HepG2 (cell line): ENCODE results near the gene TMEM253. TPM values are rescaled to one million over a fixed set of nuclear protein-coding genes. Genes with fewer than 3 reads are reported as not detected.

Source experiments
- ARNTL ChIP-seq: sonication (generic); formaldehyde crosslinking; IDR thresholded peaks from 2 replicates; pipeline ENCODE4 v1.4.0; 2020; ENCODE audit warnings: mild to moderate bottlenecking, missing genetic modification reagents
- DZIP1 ChIP-seq: sonication (generic); formaldehyde crosslinking; IDR thresholded peaks from 2 replicates; pipeline ENCODE4 v1.5.0; 2020; ENCODE audit warnings: mild to moderate bottlenecking, missing genetic modification reagents
- HDAC1 ChIP-seq: sonication (generic); formaldehyde crosslinking; IDR thresholded peaks from 2 replicates; pipeline ENCODE4 v1.5.1; 2020; ENCODE audit warnings: mild to moderate bottlenecking, missing genetic modification reagents
- HDAC6 ChIP-seq: fragments of 200-600 bp; sonication (generic); IDR thresholded peaks from 2 replicates; pipeline ENCODE4 v1.7.0; 2017; ENCODE audit warnings: mild to moderate bottlenecking, antibody characterized with exemption, low read length, low read depth
- JUN ChIP-seq: sonication (generic); formaldehyde crosslinking; IDR thresholded peaks from 2 replicates; pipeline ENCODE4 v1.4.0; 2020; ENCODE audit warnings: mild to moderate bottlenecking, missing genetic modification reagents
- KMT2A ChIP-seq: sonication (generic); formaldehyde crosslinking; IDR thresholded peaks from 2 replicates; pipeline ENCODE4 v1.4.0; 2020; ENCODE audit warnings: missing genetic modification reagents
- NAIF1 ChIP-seq: sonication (generic); formaldehyde crosslinking; IDR thresholded peaks from 2 replicates; pipeline ENCODE4 v1.5.0; 2020; ENCODE audit warnings: mild to moderate bottlenecking, missing genetic modification reagents, borderline replicate concordance
- NFE2 ChIP-seq: sonication (generic); formaldehyde crosslinking; IDR thresholded peaks from 2 replicates; pipeline ENCODE4 v1.4.0; 2020; ENCODE audit warnings: missing genetic modification reagents
- RARA ChIP-seq: IDR thresholded peaks from 2 replicates; pipeline ENCODE4 v1.6.1; 2016; ENCODE audit warnings: missing genetic modification reagents, missing compliant biosample characterization
- SNAPC2 ChIP-seq: sonication (generic); formaldehyde crosslinking; IDR thresholded peaks from 2 replicates; pipeline ENCODE4 v1.8.1; 2022; ENCODE audit warnings: mild to moderate bottlenecking, missing genetic modification reagents
- TIGD3 ChIP-seq: sonication (generic); formaldehyde crosslinking; IDR thresholded peaks from 2 replicates; pipeline ENCODE4 v1.5.1; 2020; ENCODE audit warnings: mild to moderate bottlenecking, missing genetic modification reagents, borderline replicate concordance
- TRIM22 ChIP-seq: fragments of 450-650 bp; IDR thresholded peaks from 2 replicates; pipeline ENCODE4 v1.6.1; 2017
- WIZ ChIP-seq: sonication (generic); formaldehyde crosslinking; IDR thresholded peaks from 2 replicates; pipeline ENCODE4 v1.5.1; 2020; ENCODE audit warnings: mild to moderate bottlenecking, missing genetic modification reagents
- ZMAT5 ChIP-seq: sonication (generic); formaldehyde crosslinking; IDR thresholded peaks from 2 replicates; pipeline ENCODE4 v1.5.0; 2020; ENCODE audit warnings: mild to moderate bottlenecking, low read depth, missing genetic modification reagents, borderline replicate concordance
- ZNF232 ChIP-seq: sonication (generic); formaldehyde crosslinking; IDR thresholded peaks from 2 replicates; pipeline ENCODE4 v1.4.0; 2020; ENCODE audit warnings: missing genetic modification reagents, borderline replicate concordance
- ZNF24 ChIP-seq: fragments of 450-650 bp; IDR thresholded peaks from 2 replicates; pipeline ENCODE4 v1.6.1; 2017; ENCODE audit warnings: antibody characterized with exemption, mild to moderate bottlenecking
- ZNF512B ChIP-seq: sonication (generic); formaldehyde crosslinking; IDR thresholded peaks from 2 replicates; pipeline ENCODE4 v1.5.1; 2020; ENCODE audit warnings: missing genetic modification reagents, mild to moderate bottlenecking, borderline replicate concordance
- ZNF550 ChIP-seq: sonication (generic); formaldehyde crosslinking; IDR thresholded peaks from 2 replicates; pipeline ENCODE4 v1.4.0; 2020; ENCODE audit warnings: mild to moderate bottlenecking, missing genetic modification reagents, borderline replicate concordance
- polyA plus RNA-seq, 8 experiments: library from polyadenylated mRNA; depleted of rRNA in 3 of 8; stranded (reverse) in 7 of 8; unstranded in 1 of 8; fragments of >200 nt; fragmentation: Illumina TruSeq in 4 of 8; extraction: Trizol in 4 of 8; gene quantifications; 2 replicates each; pipeline versions ENCODE4 v1.2.1 to v1.2.3, GENCODE V29; 2011 to 2016; ENCODE audit warnings: low read depth in 4 of 8, missing spikeins in 1 of 8, mixed read lengths in 1 of 8; ENCODE audit not compliant: insufficient read depth in 1 of 8
- total RNA-seq, 5 experiments: library from RNA; depleted of rRNA; stranded (reverse); fragments of >200 nt; fragmentation: Illumina TruSeq; extraction: Trizol; gene quantifications; 2 replicates each; pipeline ENCODE4 v1.2.3, GENCODE V29; 2016; ENCODE audit warnings: low read depth in 1 of 5

The TMEM253 gene
- total and polyA plus RNA-seq, 2 of the 13 experiments (the other 11 are each of a cell fraction or from before 2014, with no cell fraction given): 0.29 to 0.45 TPM

GRCh38 chr14:21055432-21056117 is 45.3 kb upstream of the TMEM253 start (continued):
- TF ChIP-seq DZIP1 (no peak), WIZ (CRISPR knock-in tag) (no peak), TIGD3 (no peak), NFE2 (CRISPR knock-in tag) (no peak), ZMAT5 (no peak), HDAC6 (no peak), ZNF550 (0 out of 2 replicates have a peak, but pooled peaks have one; percentile 73), ARNTL (peak; percentile 57; the same call in 1 of the 2 replicates), ZNF232 (CRISPR knock-in tag) (0 out of 2 replicates have a peak, but pooled peaks have one; percentile 73), JUN (CRISPR knock-in tag) (peak; percentile 54; the same call in 1 of the 2 replicates), RARA (CRISPR knock-in tag) (peak; percentile 69), SNAPC2 (CRISPR knock-in tag) (no peak), HDAC1 (CRISPR knock-in tag) (peak; percentile 69; the same call in 1 of the 2 replicates), NAIF1 (no peak), ZNF512B (no peak; the same call in 1 of the 2 replicates), ZNF24 (no peak), KMT2A (CRISPR knock-in tag) (0 out of 2 replicates have a peak, but pooled peaks have one; percentile 39), TRIM22 (no peak)
